GM19238 (cell line): ENCODE data around the gene ROM1.
"Not testable (repeated sequence)": the region's sequence is repeated elsewhere in the genome, so short reads cannot be mapped to it uniquely, and the experiment has no call there.

Experiments
- DNase-seq: peaks from one replicate; pipeline ENCODE4 v3.0.0; 2011; ENCODE audit warnings: low spot score; ENCODE audit not compliant: insufficient read length

The ROM1 gene

DNA sequence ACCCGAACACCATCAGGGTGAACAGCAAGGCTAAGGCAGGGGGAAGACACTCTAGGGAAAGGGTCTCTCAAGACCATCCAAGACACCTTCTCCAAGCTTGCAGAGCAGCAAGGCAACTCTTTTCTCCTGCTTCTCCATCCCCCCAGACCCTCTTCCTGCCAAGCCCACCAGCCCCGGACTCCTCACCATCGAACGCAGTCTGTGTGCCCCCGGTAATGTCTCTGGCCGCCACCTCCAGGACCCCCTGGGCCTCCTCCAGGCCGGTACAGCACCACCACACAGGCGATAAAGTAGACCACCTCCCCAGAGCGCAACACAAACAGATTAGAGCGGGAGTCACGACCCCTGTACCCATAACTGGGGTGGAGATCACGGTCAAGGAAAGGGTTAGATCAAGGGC lies 4.3 kb upstream of the ROM1 start:
- DNase-seq = no peak

DNA sequence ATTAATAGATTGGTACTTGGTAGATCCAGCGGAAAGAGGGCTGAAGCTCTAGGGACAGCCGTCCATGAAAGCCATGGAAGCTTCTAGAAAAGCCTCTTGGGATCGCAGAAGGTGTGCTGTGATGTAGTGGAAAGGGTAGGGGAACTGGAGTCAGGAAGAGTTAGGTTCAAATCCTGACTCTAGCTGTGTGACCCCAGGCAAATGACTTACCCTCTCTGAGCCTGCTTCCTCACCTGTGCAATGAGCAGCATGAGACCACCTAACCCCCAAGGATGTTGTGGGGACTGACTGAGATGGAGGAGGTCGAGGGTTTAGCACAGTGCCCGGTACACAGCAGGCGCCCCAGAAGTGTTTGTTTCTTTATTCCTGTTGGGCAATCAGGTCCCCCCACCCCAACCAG lies 2.7 kb upstream of the ROM1 start:
- no peak for DNase-seq

DNA sequence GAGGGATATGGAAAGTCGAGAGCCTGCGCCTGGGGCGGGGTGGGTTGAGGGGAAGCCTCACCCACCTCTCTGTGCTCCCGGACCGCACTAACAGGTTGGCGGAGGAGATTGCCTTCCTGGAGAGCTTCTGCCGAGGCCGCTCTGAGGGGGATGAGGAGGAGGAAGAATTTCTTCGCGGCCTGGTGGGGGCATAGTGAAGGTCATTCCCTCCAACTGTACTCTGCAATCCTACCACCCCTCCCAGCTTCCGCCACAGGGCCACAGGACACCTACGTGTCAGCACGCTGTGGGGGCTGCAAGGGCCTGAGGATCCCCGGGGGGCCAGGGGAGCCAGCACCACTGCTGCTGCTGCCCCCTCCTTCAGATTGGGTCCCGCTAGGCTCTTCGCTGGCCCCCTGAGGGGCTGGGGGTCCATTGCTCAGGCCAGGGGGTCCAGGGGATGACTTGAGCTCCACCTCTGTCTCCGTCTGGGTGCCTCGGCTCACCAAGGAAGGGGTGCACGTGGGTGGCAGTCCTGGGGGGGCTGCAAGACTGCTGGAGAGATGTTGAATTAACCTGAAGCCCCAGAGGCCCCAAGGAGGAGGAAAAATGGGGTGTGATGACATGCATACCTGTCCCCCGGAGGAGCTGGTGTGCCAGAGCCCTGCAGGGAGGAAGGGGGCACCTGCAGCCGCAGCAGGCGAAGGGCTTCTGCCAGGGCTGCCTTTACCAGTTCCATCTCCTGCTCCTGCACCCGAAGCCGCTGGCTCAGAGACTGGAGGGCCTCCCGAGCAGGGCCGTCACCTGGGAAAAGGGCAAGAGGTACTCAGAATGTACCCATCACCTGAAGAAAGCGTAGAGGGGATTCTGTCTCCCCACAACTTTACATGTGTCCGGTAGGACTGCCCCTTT lies 2.0 kb upstream of the ROM1 start:
- no peak for DNase-seq

DNA sequence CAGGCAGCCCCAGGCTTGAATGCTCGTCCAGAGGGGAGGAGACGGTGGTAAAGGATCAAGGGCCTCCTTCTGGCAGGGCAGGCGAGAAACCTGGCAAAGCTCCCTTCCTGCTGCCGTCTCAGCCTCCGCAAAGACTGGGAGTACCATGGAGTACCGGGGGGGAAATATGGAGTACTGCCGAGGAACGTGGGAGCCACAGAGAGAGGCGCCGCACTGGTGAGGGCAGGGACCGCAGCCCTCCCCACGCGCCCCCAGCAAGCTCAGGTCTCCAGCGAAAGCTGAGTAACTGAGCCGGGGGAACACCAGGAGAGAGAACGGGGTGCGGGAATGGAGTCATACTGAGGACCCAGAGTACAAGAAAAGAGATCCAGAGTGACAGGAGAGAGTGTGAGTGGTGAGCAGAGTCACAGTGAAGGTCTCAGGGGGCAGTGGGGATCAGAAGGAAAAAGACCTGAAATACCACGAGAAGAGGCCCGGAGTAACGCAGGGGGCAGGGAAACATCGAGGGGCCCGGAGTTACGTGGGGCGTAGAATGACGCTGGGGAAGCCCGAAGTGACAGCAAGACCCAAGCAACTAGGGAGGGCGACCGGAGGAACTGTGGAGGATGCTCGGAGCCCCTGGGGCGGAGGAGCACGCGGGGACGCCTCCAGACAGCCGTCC lies 1.2 kb upstream of the ROM1 start:
- peak; percentile 63 for DNase-seq

DNA sequence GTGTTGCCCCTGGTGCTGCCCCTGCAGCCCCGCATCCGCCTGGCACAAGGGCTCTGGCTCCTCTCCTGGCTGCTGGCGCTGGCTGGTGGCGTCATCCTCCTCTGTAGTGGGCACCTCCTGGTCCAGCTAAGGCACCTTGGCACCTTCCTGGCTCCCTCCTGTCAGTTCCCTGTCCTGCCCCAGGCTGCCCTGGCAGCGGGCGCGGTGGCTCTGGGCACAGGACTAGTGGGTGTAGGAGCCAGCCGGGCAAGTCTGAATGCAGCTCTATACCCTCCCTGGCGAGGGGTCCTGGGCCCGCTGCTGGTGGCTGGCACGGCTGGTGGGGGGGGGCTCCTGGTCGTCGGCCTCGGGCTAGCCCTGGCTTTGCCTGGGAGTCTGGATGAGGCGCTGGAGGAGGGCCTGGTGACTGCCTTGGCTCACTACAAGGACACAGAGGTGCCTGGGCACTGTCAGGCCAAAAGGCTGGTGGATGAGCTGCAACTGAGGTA lies 278 bp downstream of the ROM1 start:
- no peak for DNase-seq

DNA sequence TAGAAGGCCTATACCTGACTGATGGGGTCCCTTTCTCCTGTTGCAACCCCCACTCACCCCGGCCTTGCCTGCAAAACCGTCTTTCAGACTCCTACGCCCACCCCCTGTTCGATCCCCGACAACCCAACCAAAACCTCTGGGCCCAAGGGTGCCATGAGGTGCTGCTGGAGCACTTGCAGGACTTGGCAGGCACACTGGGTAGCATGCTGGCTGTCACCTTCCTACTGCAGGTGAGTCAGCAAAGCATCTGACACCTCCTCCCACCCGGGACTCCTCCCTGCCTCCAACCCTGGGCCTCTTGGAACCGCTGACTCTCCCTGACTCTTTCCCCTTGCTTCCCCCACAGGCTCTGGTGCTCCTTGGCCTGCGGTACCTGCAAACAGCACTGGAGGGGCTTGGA lies 1.2 kb downstream of the ROM1 start:
- DNase-seq = no peak

DNA sequence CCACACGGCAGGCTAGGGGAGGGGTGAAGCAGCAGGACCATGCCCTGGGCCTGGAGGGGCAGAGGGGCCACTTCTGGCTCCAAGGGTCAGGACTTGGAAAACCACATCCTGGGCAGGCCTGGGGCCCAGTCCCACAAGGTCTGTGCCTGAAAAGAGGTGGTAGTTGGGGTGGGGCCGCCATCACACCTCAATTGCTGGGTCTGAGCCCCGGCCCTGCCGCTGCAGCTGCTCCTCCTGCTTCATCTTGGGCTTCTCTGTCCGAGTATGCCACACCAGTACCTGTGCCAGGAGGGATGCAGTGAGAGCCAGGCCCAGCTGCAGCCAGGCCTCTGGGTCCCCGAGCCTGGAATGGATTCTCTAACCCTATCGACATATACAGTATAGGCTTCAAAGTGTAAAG lies 2.5 kb downstream of the ROM1 start:
- DNase-seq = no peak

DNA sequence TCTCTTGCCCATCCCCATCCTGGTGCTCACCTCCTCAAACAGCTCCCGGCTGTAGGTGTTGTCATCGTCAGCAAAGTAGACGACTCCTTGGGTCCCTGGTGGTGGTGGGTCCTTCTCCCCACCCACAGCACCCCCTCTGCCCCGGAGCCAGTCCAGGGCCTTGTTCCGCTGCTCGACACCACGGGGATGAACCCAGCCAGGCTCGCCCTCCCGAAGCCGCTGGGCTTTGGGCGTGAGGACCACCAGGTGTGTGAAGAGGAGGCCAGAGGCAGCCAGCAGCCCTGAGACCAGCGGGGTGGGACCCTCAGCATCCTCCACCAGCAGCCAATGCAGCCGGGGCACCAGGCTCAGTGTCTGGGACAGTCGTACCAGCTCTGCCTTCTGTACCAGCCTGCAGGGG lies 3.9 kb downstream of the ROM1 start:
- not testable (repeated sequence) for DNase-seq

DNA sequence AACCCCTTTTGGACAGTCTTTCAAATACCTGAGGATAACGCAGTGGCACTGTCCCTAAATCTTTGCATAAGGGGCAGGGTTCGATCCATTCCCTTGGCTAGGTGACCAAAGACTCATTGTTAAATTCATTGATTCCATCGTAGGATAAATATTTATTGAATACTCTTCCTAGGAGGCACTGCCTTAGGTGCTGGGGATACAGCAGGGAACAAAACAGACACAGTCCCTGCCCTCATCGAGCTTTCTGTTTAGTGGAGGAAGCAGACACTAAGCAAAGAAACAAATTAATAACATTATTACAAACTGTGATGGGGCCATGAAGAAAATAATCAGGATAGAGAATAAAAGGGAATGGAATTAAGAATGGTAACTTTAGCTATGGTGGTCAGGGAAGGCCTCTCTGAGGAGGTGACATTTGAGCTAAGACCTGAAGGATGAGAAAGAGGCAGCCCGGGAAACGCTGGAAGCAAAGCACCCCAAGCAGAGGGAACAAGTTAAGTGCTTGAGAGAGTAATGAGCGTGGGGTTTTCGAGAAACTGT lies 8.0 kb downstream of the ROM1 start:
- no peak for DNase-seq

DNA sequence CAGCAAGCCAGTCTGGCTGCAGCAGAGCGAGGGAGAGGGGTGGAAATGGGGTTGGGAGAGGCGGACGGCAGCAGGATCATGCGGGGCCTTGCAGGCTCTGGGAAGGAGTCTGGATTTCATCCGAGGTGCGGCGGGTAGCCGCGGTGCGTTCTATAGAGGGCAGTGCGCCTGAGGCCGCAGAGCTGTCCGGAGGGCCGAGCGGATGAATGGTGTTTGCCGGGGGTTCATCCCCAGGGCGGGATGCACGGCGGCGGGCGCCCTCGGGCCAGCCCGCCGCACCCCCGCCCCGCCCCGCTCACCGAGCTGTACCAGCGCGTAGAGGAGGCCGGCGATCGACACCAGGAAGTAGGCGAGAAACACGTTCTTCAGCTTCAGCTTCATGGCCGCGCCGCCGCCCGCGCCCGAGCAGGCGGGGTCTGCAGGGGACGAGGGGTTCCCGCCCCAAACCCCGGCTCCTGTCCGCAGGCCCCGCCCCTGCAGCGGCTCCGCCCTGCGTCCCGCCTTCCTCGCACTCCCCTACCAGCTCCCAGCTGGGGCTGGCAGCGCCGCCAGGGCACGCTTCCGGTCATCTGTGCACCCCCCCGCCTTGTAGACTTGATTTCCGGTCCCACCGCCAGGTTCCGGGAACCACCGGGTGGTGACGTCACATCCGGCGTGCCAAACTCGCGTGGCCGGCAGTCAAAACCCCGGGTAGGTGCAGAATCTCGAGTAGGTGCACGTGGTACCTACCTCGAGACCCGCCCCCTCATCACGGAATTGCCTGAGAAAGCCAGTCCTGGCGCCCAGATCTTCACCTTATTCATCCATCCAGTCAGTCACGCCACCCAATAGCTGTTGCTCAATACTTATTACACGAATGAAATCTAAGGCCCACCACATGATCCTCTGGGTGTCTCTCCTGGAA lies 8.8 kb downstream of the ROM1 start, which contains the start of gene B3GAT3:
Gene B3GAT3, minus strand, starts transcription at position 420 of the 904 bp plus-strand sequence. Its CDS starts 39 bp downstream, at position 381.
- DNase-seq = peak; percentile 99

DNA sequence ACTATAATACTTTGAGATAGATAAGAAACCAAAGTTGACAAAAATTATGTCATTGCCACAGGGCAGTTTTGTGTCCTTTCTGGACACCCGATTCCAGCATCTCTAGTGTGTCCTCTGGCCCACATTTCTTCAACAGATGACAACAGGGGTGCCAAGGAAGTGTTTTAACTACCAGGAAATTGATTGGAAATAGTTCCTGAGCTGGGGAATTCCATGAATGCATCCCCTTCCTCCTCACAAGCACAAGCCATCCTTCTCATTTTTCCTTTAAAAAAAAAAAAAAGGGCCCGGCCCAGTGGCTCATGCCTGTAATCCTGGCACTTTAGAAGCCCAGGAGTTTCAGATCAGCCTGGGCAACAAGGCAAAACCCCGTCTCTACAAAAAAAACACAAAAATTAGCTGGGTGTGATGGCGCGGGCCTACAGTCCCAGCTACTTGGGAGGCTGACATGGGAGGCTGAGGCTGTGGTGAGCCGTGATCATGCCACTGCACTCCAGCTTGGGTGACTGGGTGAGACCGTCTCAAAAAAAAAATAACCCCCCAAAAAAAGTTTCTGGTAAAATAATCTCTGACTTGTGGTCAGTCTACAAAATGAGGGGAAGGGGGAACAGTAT lies 9.5 kb downstream of the ROM1 start:
- DNase-seq = no peak

DNA sequence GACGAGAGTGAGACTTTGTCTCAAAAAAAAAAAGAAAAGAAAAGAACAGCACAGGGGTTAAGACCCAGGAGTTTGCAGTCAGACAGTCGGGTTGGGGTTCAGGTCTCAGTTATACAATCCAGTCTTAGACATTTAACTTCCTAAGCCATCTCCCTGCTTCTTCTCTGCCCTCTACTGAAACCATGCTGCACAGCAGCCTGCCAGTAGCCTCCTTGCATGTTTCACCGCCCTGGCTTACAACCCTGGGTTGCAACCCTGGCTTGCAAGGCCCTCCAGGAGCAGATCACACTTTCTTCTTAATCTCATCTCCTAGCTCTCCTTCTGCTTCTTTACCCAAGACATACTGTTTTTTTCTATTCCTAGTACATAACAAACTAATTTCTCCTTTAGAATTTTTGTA lies 14.7 kb downstream of the ROM1 start:
- DNase-seq = no peak

DNA sequence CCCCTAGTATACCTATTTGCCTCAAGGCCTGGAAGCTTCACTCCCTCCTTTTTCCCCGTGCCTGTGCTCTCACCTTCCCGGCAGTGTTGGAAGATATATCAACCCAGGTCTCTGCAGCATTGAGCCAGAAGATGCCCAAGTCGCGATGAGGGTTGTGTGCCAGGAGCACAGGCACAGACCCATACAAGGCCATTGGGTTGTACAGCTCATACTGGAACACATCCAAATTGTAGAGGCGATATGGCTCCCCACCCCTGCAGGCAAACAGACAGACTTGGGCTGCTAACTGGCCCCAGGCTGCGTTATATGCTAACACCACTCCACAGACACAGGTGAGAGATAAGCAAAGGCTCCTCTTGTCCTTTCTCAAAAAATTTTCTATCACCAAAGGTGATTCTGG lies 19.4 kb downstream of the ROM1 start:
- DNase-seq = no peak

DNA sequence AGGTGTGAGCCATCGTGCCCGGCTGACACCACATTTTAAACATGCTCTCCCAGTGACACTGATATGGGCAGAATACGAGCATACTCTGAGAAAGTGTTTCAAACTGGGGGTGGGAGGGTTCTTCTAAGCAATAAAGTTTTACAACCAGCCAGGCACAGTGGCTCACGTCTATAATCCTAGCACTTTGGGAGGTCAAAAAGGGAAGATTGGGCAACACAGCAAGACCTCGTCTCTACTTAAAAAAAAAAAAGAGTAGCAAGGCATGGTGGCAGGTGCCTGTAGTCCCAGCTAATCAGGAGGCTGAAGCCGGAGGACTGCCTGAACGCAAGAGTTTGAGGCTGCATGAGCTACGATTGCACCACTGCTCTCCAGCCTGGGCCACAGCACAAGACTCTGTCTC lies 31.2 kb downstream of the ROM1 start:
- no peak for DNase-seq

DNA sequence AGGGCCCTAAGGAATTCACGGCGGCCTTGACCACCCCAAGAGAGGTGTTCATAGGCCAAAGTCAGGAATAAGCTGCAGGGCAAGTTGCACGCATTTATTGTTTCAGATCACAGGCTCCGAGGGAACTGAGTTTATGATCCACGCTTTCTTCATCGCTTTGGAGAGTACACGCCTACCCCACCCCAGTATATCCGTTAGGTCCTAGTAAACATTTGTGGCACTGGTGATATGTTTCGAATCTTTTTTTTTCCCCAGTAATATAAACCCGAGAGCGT lies 32.6 kb downstream of the ROM1 start:
- no peak for DNase-seq

DNA sequence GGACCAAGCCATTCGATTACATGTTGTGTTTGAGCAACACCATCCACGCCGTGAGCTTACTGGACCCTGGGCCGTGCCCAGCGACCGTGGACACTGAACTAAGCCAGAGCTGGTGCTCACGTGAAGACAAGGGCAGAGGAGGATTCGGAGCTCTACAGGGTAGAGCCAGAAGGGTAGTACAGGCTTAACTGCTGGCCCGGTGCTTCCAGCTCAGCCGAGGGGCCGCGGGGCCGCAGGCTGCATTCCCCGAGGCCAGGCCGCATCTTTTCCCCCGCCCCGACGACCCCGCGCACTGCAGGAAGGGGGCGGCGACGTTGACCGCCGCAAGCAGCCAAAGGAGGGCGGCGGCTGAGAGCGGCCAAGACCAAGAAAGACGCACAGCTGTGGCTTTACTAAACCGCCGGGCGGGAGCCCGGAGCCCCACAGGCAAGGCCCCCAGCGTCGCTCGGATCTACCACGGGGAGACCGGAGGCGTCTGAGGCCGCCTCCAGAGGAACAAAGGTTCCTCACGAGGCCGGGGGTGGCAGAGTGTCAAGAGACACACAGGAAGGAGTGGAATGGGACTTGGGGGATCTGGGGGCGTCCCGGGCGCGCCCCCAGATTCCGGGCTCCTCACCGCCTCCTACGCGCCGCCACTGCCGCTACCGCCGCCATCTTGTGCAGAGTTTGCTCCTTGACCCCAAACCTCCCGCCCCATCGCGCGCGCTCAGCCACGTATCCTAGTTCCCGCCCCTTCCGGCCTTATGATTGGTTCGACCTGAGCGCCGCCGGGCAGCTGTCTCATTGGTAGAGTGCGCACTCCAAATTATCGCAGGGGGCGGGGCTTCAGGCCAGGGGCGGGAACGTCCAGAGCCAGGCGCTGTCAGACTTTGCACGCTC lies 33.1 kb downstream of the ROM1 start, which contains the start of gene GANAB:
Gene GANAB, minus strand, starts transcription at position 668 of the 879 bp plus-strand sequence. Its CDS starts 14 bp downstream, at position 654.
- peak; percentile 99 for DNase-seq

DNA sequence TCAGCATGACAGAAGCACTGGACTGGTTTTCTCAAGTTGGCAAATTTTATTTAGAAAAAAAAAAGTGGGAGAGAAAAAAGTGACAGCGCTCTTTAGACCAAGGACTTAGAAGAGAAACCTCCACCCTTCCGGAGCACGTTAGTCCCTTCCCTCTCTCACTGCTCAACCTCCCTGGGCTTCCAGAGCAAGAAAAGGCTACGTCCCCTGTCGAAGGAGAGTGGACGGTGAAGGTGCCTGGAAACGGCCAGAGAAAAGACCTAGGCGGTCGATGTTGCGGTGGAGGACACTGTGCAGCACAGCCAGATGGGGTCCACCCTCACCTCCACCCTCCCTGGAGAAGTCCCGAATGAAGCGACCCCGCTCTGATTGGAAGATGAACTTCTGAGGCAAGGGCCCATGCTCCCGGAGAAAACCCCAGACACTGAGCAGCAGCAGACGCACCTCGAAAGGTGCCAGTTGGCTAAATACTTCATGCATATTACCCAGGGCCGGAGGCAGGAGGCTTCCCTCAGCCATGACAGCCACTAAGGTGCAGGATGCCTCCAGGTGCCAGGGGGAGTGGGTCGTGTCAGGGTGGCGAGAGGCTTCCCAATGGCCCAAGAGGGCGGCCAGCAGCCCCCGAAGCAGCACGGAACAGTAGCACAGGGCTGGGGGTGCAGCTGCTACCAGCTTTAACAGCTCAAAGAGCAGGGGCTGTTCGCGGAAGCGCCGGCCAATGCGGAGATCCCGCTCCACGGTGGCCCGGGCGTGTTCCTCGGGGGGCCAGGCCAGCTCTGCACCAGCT lies 34.0 kb downstream of the ROM1 start:
- no peak for DNase-seq

DNA sequence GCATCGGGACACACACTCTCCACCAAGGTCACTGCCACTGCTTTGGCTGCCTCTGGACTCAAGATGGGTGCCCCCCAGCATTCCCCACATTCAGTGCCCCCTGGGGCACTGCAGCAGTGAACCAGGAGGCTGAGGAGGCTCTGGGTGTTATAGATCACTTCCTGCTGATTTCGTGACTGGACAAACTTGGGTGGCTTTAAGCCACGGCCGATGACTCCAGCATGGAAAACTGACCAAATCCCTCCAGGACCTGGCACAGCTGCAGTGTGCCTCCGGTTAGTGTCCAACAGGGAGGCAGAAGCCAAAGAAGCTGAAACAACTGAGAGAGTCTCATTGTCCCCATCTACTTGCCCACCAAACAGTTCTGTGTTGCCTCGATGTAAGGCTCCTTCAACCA lies 34.5 kb downstream of the ROM1 start:
- DNase-seq = no peak
